GM12891 (cell line): ENCODE data around the gene SMIM10L2A.

Experiments used
- POLR2A ChIP-seq: IDR thresholded peaks from 2 replicates; pipeline ENCODE4 v1.6.1; 2011; ENCODE audit warnings: low read depth, low read length, control low read depth
- SPI1 ChIP-seq: IDR thresholded peaks from 2 replicates; pipeline ENCODE4 v1.6.1; 2011; ENCODE audit warnings: low read depth, low read length, control low read depth

- TF ChIP-seq POLR2A (no peak), SPI1 (no peak)
Observed at GRCh38 chrX:135411893-135412292, 9.9 kb upstream of the SMIM10L2A start.
